Effector memory CD4-positive, alpha-beta T cell (primary cell): Measurements from ENCODE around the gene METTL25B.

ENCODE experiments used
- DNase-seq, 3 donors: peaks; one replicate each; pipeline ENCODE4 v3.0.0-alpha.2; 2020
- H3K27ac ChIP-seq: 2 replicates; pipeline ENCODE4 v1.7.0; 2013; ENCODE audit warnings: mild to moderate bottlenecking, low read length, moderate library complexity; ENCODE audit not compliant: insufficient read depth, poor library complexity, severe bottlenecking
- H3K27me3 ChIP-seq: replicated peaks from 2 replicates; pipeline ENCODE4 v1.7.0; 2013; ENCODE audit warnings: mild to moderate bottlenecking, low read length; ENCODE audit not compliant: insufficient read depth, control insufficient read depth, poor library complexity, severe bottlenecking
- H3K36me3 ChIP-seq: 2 replicates; pipeline ENCODE4 v1.7.0; 2013; ENCODE audit warnings: mild to moderate bottlenecking, low read length, moderate library complexity; ENCODE audit not compliant: control insufficient read depth, insufficient read depth
- H3K4me1 ChIP-seq: 2 replicates; pipeline ENCODE4 v1.7.0; 2013; ENCODE audit warnings: low read length, mild to moderate bottlenecking; ENCODE audit not compliant: control insufficient read depth, insufficient read depth, poor library complexity, severe bottlenecking
- H3K4me3 ChIP-seq: 2 replicates; pipeline ENCODE4 v1.7.0; 2013; ENCODE audit warnings: low read length, low read depth, mild to moderate bottlenecking; ENCODE audit not compliant: insufficient read depth, poor library complexity, severe bottlenecking
- H3K9me3 ChIP-seq: 2 replicates; pipeline ENCODE4 v1.7.0; 2013; ENCODE audit warnings: mild to moderate bottlenecking, low read length, moderate library complexity; ENCODE audit not compliant: control insufficient read depth

The METTL25B gene

DNA sequence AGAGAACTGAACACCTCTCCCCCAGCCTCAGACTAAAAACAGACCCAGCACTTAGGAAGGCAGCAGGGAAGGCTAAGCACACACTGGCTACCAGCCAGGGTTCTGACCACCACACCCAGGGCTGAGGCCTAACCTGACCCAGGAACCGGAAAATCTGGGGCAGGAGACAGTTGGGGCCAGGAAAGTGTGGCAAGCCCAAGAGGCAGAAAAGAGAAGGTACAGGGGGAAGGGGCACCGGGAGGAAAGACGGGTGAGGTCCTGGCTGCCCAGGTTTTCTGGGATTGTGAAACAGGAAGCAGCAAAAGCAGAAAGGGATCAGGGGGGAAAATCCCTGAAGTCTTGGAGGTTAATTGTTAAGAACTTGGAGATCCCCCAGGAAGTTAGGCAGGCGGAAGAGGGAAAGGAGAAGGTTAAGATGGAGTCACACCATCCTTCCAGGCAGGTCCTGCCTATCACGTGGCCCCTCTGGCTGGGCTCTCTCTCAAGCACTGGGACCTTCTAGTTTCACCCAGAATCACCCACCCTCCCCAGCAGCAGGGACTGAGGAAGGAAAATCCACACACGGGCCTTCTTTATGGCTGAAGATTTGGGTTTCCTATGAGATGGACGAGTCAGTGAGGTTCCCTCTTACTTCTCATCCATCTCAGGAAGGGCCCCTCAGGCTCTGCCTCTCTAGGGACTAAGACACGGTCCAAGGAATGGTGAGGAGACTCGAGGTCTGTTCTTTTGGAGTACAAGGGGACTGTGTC is 20.6 kb downstream of the METTL25B start:
- DNase-seq = no peak
- H3K4me1 ChIP-seq = peaks cover 56% of the 10 kb centered on the region
- H3K27ac ChIP-seq = peak overlapping the region; percentile 77
- H3K4me3 ChIP-seq = peak overlapping the region; percentile 95
- peaks cover 15% of the 10 kb centered on the region for H3K36me3 ChIP-seq
- no peaks in the 10 kb centered on the region for H3K27me3 ChIP-seq
- no peaks in the 10 kb centered on the region for H3K9me3 ChIP-seq

- H3K27ac ChIP-seq = peak overlapping the region; percentile 77
- no peak for DNase-seq
- H3K4me1 ChIP-seq = peaks cover 56% of the 10 kb centered on the region
- no peaks in the 10 kb centered on the region for H3K9me3 ChIP-seq
- no peaks in the 10 kb centered on the region for H3K27me3 ChIP-seq
- peaks cover 10% of the 10 kb centered on the region for H3K36me3 ChIP-seq
- H3K4me3 ChIP-seq = peak overlapping the region; percentile 95
Observed at GRCh38 chr1:156749419-156750118, 21.3 kb downstream of the METTL25B start.

DNA sequence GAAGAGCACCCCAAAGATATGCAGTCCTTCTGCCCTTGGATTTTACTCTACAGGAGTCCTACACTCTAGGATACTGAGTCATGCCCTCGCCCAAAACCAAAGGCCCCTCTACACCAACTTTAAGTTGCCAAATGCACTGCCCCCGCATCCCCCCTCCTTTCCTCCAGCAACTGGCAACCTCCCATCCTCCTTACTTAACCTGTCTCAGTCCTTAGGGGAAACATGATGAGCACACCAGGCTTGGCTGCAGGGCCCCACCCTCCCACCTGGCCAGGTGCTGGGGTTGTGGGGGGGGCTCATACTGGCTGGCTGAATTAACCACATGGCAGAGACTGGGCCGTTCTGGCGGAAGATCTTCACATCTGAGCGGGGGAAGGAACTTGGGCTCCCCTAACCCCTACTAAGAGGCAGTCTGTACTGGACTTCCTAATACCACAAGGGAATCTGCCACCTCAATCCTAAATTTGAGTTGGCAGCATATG is 22.0 kb downstream of the METTL25B start:
- no peak for DNase-seq
- H3K27ac ChIP-seq = peak overlapping the region; percentile 77
- no peaks in the 10 kb centered on the region for H3K9me3 ChIP-seq
- H3K4me1 ChIP-seq = peaks cover 56% of the 10 kb centered on the region
- H3K27me3 ChIP-seq = no peaks in the 10 kb centered on the region
- H3K36me3 ChIP-seq = peaks cover 3% of the 10 kb centered on the region
- peak overlapping the region; percentile 95 for H3K4me3 ChIP-seq

- H3K4me1 ChIP-seq = peaks cover 53% of the 10 kb centered on the region
- H3K9me3 ChIP-seq = no peaks in the 10 kb centered on the region
- peak in 1 of 3 donors; percentile 20 for DNase-seq
- no peaks in the 10 kb centered on the region for H3K27me3 ChIP-seq
- H3K27ac ChIP-seq = peak overlapping the region; percentile 77
- peak overlapping the region; percentile 95 for H3K4me3 ChIP-seq
- no peaks in the 10 kb centered on the region for H3K36me3 ChIP-seq
Observed at GRCh38 chr1:156750711-156751450, 22.6 kb downstream of the METTL25B start.

DNA sequence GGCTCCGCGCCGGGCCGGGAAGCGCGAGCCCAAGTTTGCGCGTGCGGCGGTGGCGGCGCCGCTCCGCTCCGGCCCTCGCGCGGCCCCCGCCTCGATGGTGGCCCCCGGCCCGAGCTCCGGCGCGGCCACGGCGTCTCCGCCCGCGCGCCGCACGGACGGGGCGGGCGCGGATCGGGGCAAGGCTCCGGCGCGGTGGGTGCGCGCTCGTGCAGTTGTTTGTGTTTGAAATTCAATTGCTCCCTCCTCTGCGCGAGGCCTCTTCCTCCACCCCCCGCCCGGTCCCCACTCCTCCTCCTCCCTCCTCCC is 23.1 kb downstream of the METTL25B start, which contains the start of gene HDGF:
Gene HDGF (minus strand): TSS at position 225 of the 306 bp plus-strand sequence. CDS start 246 bp downstream, outside the sequence.
- H3K4me1 ChIP-seq = peaks cover 51% of the 10 kb centered on the region
- no peak for DNase-seq
- H3K27me3 ChIP-seq = no peaks in the 10 kb centered on the region

GRCh38 chr1:156751757-156752481 is 23.6 kb downstream of the METTL25B start:
- Histone ChIP-seq H3K4me3 (peak overlapping the region; percentile 88), H3K36me3 (no peaks in the 10 kb centered on the region), H3K27ac (peak overlapping the region; percentile 87), H3K27me3 (no peaks in the 10 kb centered on the region), H3K4me1 (peaks cover 45% of the 10 kb centered on the region), H3K9me3 (no peaks in the 10 kb centered on the region)
- peak; percentile 93 to 96 (median 96) for DNase-seq

More for the DNA sequence above, 23.1 kb downstream of the METTL25B start, which contains the start of gene HDGF:
- Histone ChIP-seq H3K9me3 (no peaks in the 10 kb centered on the region), H3K36me3 (no peaks in the 10 kb centered on the region), H3K27ac (peak within 1 kb of the TSS; percentile 87), H3K4me3 (peak within 1 kb of the TSS; percentile 95)

DNA sequence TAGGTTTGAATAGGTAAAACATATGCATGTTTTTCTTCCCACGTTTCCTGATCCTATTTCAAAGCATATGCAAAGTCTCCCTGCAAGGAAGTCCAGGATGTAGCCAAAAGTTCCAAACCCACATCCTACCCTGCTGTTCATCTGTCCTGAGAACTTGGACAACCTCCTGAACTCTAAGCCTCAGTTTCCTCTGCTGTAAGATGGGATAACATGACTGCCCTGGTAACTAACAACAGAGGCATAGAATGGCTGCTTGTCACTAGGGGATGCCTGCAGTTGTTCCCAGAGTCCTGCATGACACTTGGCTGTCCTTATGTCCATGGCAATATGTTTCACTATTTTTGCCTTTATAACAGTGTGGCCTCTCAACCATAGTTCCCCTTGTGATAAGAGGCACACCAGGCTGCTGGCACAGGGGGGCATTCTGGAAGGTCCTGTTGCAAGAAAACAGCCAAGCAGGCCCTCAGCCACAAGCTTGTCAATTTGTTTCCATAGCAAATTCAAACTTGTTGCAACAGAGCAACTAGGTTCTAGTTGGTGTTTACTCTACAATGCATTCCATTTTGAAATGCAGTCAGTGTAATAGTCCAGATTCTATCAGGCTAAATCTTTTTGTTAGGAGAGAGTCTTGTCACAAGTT is 24.7 kb downstream of the METTL25B start:
- Histone ChIP-seq H3K4me3 (no peak overlapping the region), H3K4me1 (peaks cover 36% of the 10 kb centered on the region), H3K9me3 (no peaks in the 10 kb centered on the region), H3K27ac (no peak overlapping the region), H3K36me3 (no peaks in the 10 kb centered on the region), H3K27me3 (no peaks in the 10 kb centered on the region)
- DNase-seq = no peak

- Histone ChIP-seq H3K9me3 (no peaks in the 10 kb centered on the region), H3K36me3 (no peaks in the 10 kb centered on the region), H3K27ac (no peak overlapping the region), H3K4me1 (peaks cover 23% of the 10 kb centered on the region), H3K27me3 (no peaks in the 10 kb centered on the region), H3K4me3 (no peak overlapping the region)
- no peak for DNase-seq
Observed at GRCh38 chr1:156754219-156754618, 25.9 kb downstream of the METTL25B start.

DNA sequence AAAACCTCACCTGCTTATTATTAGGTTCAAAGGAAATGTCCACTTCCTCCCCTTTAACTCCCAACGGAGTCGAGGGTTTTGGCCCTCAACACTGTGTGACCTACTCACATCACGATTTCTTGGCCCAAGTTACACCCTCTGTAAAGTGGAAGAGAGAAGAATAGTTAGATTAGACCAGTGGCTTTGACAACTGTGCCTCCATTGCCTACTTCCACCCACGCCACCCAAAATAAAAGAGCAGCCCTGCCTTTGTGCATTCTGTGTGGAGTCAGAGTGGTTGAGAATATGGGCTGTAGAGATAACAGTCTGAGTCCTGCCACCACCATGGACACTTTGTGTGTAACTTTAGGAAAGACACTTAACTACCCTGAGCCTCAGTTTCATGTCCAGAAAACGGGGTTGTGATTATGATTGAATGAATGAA is 27.3 kb downstream of the METTL25B start:
- H3K27me3 ChIP-seq = no peaks in the 10 kb centered on the region
- H3K4me1 ChIP-seq = peaks cover 11% of the 10 kb centered on the region
- H3K36me3 ChIP-seq = no peaks in the 10 kb centered on the region
- no peak overlapping the region for H3K27ac ChIP-seq
- H3K9me3 ChIP-seq = no peaks in the 10 kb centered on the region
- DNase-seq = no peak
- no peak overlapping the region for H3K4me3 ChIP-seq
